Type B pancreatic cell (in vitro differentiated cells): ENCODE measurements around the gene CNKSR2. TPM values are rescaled to one million over a fixed set of nuclear protein-coding genes. Genes with fewer than 3 reads are reported as not detected.

ENCODE experiments used
- DNase-seq: peaks from one replicate; pipeline ENCODE4 v3.0.0; 2021; ENCODE audit warnings: mixed read lengths; ENCODE audit not compliant: unreplicated experiment; ENCODE audit errors: extremely low spot score
- H3K27ac Mint-ChIP-seq: 2 replicates; pipeline ENCODE4 v1.8.0; 2021; ENCODE audit warnings: mild to moderate bottlenecking, mixed read lengths
- H3K27me3 Mint-ChIP-seq: 2 replicates; pipeline ENCODE4 v1.8.0; 2021; ENCODE audit warnings: mixed read lengths
- H3K36me3 Mint-ChIP-seq: 2 replicates; pipeline ENCODE4 v1.8.0; 2021; ENCODE audit warnings: mixed read lengths
- H3K4me1 Mint-ChIP-seq: one replicate; pipeline ENCODE4 v1.8.0; 2021; ENCODE audit warnings: mixed read lengths; ENCODE audit not compliant: unreplicated experiment
- H3K4me3 Mint-ChIP-seq: 2 replicates; pipeline ENCODE4 v1.8.0; 2021; ENCODE audit warnings: mild to moderate bottlenecking, mixed read lengths
- H3K9me3 Mint-ChIP-seq: 2 replicates; pipeline ENCODE4 v1.8.0; 2021; ENCODE audit warnings: mixed read lengths
- total RNA-seq: library from RNA; stranded (reverse); gene quantifications from 2 replicates; pipeline ENCODE4 v1.2.1, GENCODE V29; 2021; ENCODE audit warnings: low replicate concordance
- TF ChIP-seq, protein P1 (sequence below): fragments of 200-600 bp; sonication (generic); conservative IDR thresholded peaks from 2 replicates; pipeline ENCODE4 v1.5.0; 2021; ENCODE audit warnings: antibody characterized with exemption, mild to moderate bottlenecking

CNKSR2 gene
- total RNA-seq, 1 donor from 2014 or later: 13.5 TPM

- Mint-ChIP-seq H3K36me3 (no peaks in the 10 kb centered on the region), H3K4me1 (peaks cover 4% of the 10 kb centered on the region), H3K4me3 (no peak overlapping the region), H3K9me3 (no peaks in the 10 kb centered on the region), H3K27me3 (no peaks in the 10 kb centered on the region), H3K27ac (peak overlapping the region; percentile 45)
- TF ChIP-seq, protein P1, sequence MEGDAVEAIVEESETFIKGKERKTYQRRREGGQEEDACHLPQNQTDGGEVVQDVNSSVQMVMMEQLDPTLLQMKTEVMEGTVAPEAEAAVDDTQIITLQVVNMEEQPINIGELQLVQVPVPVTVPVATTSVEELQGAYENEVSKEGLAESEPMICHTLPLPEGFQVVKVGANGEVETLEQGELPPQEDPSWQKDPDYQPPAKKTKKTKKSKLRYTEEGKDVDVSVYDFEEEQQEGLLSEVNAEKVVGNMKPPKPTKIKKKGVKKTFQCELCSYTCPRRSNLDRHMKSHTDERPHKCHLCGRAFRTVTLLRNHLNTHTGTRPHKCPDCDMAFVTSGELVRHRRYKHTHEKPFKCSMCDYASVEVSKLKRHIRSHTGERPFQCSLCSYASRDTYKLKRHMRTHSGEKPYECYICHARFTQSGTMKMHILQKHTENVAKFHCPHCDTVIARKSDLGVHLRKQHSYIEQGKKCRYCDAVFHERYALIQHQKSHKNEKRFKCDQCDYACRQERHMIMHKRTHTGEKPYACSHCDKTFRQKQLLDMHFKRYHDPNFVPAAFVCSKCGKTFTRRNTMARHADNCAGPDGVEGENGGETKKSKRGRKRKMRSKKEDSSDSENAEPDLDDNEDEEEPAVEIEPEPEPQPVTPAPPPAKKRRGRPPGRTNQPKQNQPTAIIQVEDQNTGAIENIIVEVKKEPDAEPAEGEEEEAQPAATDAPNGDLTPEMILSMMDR: no peak
- no peak for DNase-seq
Measured at GRCh38 chrX:21674430-21675186, 300.4 kb downstream of the CNKSR2 start.

DNA sequence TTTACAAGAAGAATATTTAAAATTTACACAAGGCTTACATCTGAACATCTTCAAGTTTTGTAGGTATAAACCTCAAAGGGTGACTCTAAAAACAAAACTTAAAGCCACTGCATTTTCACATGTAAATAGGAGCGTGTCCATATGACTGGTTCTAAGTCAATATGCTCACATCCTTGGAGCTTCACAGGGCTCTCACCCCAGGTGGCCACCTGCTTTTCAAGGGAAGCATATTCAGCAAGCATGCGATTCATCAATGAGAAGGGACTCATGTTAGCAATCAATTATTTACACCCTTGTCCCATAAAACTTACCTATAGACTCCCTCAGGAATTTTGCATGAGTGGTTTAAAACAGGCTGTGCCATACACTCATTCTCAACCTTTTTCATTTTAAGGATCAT is 301.7 kb downstream of the CNKSR2 start:
- Mint-ChIP-seq H3K36me3 (no peaks in the 10 kb centered on the region), H3K4me1 (peaks cover 4% of the 10 kb centered on the region), H3K27me3 (no peaks in the 10 kb centered on the region), H3K9me3 (no peaks in the 10 kb centered on the region), H3K4me3 (no peak overlapping the region), H3K27ac (no peak overlapping the region)
- TF ChIP-seq, protein P1: no peak
- DNase-seq: no peak

DNA sequence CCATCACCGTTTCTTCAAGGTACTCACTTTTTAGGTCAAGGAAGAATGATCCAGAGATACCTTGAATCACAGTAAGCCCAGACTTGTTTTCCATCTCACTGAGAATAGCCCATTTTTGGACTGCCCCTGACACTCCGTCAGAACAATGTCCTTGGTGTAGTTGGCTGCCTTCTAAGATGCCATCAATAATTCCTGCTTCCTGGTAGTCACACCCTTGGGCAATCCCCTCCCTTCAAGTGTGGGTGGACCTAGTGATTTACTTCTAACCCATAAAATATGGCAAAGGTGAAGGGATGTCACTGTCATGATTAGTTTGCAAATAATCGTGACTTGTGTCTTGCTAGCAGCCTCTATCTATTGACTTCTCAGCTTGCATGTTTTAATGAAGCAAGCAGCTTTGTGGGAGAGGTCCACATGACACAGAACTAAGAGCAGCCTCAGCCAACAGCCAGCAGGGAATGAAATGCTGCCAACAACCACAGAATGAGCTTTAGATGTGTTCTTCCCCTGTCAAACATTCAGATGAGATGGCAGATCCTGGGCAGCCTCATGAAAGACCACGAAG is 303.9 kb downstream of the CNKSR2 start:
- peak overlapping the region; percentile 64 for H3K27ac Mint-ChIP-seq
- no peak for DNase-seq
- H3K27me3 Mint-ChIP-seq: no peaks in the 10 kb centered on the region
- no peaks in the 10 kb centered on the region for H3K9me3 Mint-ChIP-seq
- H3K4me3 Mint-ChIP-seq: no peak overlapping the region
- no peaks in the 10 kb centered on the region for H3K36me3 Mint-ChIP-seq
- peaks cover 4% of the 10 kb centered on the region for H3K4me1 Mint-ChIP-seq
- TF ChIP-seq, protein P1: no peak

DNA sequence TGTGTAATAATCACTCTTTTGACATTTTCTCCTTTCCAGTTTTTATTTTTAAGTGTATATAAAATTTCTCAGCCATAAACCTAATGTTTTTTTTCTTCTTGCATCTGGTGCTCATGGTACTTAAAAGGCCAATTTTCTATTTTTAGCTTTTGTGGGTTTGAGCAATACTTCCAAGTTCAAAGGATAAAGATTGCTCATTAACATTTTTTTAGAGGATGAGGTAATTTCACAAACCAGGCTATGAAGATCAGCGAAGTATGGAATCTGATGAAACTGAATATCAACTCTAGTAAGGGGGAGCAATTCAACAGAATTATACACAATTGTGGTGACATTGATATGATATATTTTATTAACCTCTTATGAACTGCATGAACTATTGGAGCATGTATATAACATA is 309.7 kb downstream of the CNKSR2 start:
- Mint-ChIP-seq H3K4me3 (no peak overlapping the region), H3K27ac (no peak overlapping the region), H3K36me3 (no peaks in the 10 kb centered on the region), H3K9me3 (peaks cover 7% of the 10 kb centered on the region), H3K4me1 (no peaks in the 10 kb centered on the region), H3K27me3 (no peaks in the 10 kb centered on the region)
- no peak for DNase-seq
- TF ChIP-seq, protein P1: no peak

DNA sequence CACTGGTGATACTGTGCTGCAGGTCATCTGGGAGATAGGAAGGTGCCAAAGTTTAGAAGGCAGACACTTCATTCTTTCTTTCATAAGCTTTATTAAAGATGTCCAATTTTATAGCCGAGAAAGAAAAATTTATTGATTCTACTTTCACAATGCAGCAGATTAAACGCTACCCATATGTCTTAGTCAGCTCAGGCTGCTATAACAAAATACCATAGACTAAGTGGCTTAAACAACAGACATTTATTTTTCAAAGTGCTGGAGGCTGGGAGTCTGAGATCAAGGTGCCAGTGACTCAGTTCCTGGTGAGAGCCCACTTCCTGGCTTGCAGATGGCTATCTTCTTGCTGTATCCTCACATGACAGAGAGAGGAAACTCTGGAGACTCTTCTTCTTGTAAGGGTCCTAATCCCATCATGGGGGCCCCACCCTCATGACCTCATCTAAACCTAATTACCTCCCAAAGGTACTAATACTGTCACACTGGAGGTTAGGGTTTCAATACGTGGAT is 317.3 kb downstream of the CNKSR2 start:
- no peak for DNase-seq
- no peak overlapping the region for H3K4me3 Mint-ChIP-seq
- no peak overlapping the region for H3K27ac Mint-ChIP-seq
- no peaks in the 10 kb centered on the region for H3K27me3 Mint-ChIP-seq
- H3K36me3 Mint-ChIP-seq: no peaks in the 10 kb centered on the region
- TF ChIP-seq, protein P1: no peak
- H3K9me3 Mint-ChIP-seq: peaks cover 7% of the 10 kb centered on the region
- H3K4me1 Mint-ChIP-seq: peaks cover 4% of the 10 kb centered on the region
